Neuronal stem cell (in vitro differentiated cells): ENCODE measurements around the gene C1orf21.

Source experiments
- DNase-seq: peaks from one replicate; pipeline ENCODE4 v3.0.0-alpha.2; 2013; ENCODE audit warnings: low spot score
- H2AFZ ChIP-seq: one replicate; pipeline ENCODE4 v1.6.1; 2013; ENCODE audit warnings: mild to moderate bottlenecking, low read length, inconsistent platforms
- H2AK5ac ChIP-seq: 2 replicates; pipeline ENCODE4 v1.6.1; 2013; ENCODE audit warnings: low read depth, mild to moderate bottlenecking, inconsistent platforms, low read length, moderate library complexity, mixed read lengths
- H2BK120ac ChIP-seq: 2 replicates; pipeline ENCODE4 v1.6.1; 2013; ENCODE audit warnings: low read depth, mild to moderate bottlenecking, inconsistent platforms, low read length, moderate library complexity, mixed read lengths
- H2BK12ac ChIP-seq: one replicate; pipeline ENCODE4 v1.6.1; 2013; ENCODE audit warnings: low read length, inconsistent platforms
- H2BK15ac ChIP-seq: 2 replicates; pipeline ENCODE4 v1.6.1; 2013; ENCODE audit warnings: mild to moderate bottlenecking, low read length, inconsistent platforms, mixed read lengths
- H2BK5ac ChIP-seq: one replicate; pipeline ENCODE4 v1.6.1; 2013; ENCODE audit warnings: inconsistent platforms, mild to moderate bottlenecking, low read length, moderate library complexity
- H3K14ac ChIP-seq: one replicate; pipeline ENCODE4 v1.6.1; 2013; ENCODE audit warnings: low read length, inconsistent platforms
- H3K18ac ChIP-seq: 2 replicates; pipeline ENCODE4 v1.6.1; 2013; ENCODE audit warnings: low read length, inconsistent platforms
- H3K23ac ChIP-seq: 2 replicates; pipeline ENCODE4 v1.6.1; 2013; ENCODE audit warnings: low read depth, mild to moderate bottlenecking, mixed read lengths, low read length, inconsistent platforms; ENCODE audit not compliant: poor library complexity
- H3K27ac ChIP-seq: replicated peaks from 3 replicates; pipeline ENCODE4 v1.5.1; 2013; ENCODE audit warnings: low read length, inconsistent platforms
- H3K27me3 ChIP-seq, 3 experiments: 2 replicates each; pipeline ENCODE4 v1.6.1; 2013; ENCODE audit warnings: low read length in 3 of 3, mild to moderate bottlenecking in 2 of 3, inconsistent platforms in 1 of 3, low read depth in 1 of 3, mixed read lengths in 1 of 3, moderate library complexity in 1 of 3; ENCODE audit not compliant: control insufficient read depth in 3 of 3, insufficient read depth in 3 of 3
- H3K36me3 ChIP-seq, 2 donors: replicated peaks in 1 of 2; 2 replicates each; pipeline ENCODE4 v1.6.1; 2013; ENCODE audit warnings: low read length in 2 of 2; ENCODE audit not compliant: control insufficient read depth in 2 of 2, insufficient read depth in 2 of 2
- H3K4ac ChIP-seq: 2 replicates; pipeline ENCODE4 v1.6.1; 2013; ENCODE audit warnings: inconsistent platforms, mild to moderate bottlenecking, low read length, moderate library complexity
- H3K4me1 ChIP-seq, 2 donors: 1 replicate in 1 of 2; 2 replicates in 1 of 2; pipeline ENCODE4 v1.6.1; 2013; ENCODE audit warnings: low read length in 2 of 2, low read depth in 1 of 2; ENCODE audit not compliant: control insufficient read depth in 2 of 2, insufficient read depth in 1 of 2
- H3K4me2 ChIP-seq: one replicate; pipeline ENCODE4 v1.6.1; 2013; ENCODE audit warnings: mild to moderate bottlenecking, low read length, inconsistent platforms; ENCODE audit not compliant: insufficient read depth, poor library complexity, severe bottlenecking
- H3K4me3 ChIP-seq, 2 donors: 2 replicates each; pipeline ENCODE4 v1.5.1; 2013; ENCODE audit warnings: low read length in 2 of 2, mild to moderate bottlenecking in 2 of 2, inconsistent platforms in 1 of 2, moderate library complexity in 1 of 2
- H3K79me1 ChIP-seq: one replicate; pipeline ENCODE4 v1.6.1; 2013; ENCODE audit warnings: low read depth, mild to moderate bottlenecking, inconsistent platforms, low read length, moderate library complexity
- H3K9ac ChIP-seq: one replicate; pipeline ENCODE4 v1.6.1; 2013; ENCODE audit warnings: mild to moderate bottlenecking, low read depth, low read length, inconsistent platforms; ENCODE audit not compliant: poor library complexity
- H3K9me3 ChIP-seq, 2 donors: replicated peaks in 1 of 2; 2 replicates each; pipeline versions ENCODE3 to v1.6.1; 2013; ENCODE audit warnings: low read length in 2 of 2, mild to moderate bottlenecking in 2 of 2, inconsistent platforms in 1 of 2, low read depth in 1 of 2, mixed read lengths in 1 of 2, moderate library complexity in 1 of 2; ENCODE audit not compliant: control insufficient read depth in 2 of 2, insufficient read depth in 1 of 2
- H4K8ac ChIP-seq: one replicate; pipeline ENCODE4 v1.6.1; 2013; ENCODE audit warnings: low read depth, mild to moderate bottlenecking, inconsistent platforms, low read length, moderate library complexity
- H4K91ac ChIP-seq: one replicate; pipeline ENCODE4 v1.6.1; 2013; ENCODE audit warnings: low read length, low read depth, mild to moderate bottlenecking, inconsistent platforms; ENCODE audit not compliant: poor library complexity
- WGBS, 2 donors: extraction: QIAGEN DNeasy Blood & Tissue Kit; methylation state at CpG; one replicate each; pipeline ENCODE4 v1.1.7; 2013; ENCODE audit warnings: missing lambda C conversion rate in 2 of 2, mixed read lengths in 1 of 2; ENCODE audit not compliant: insufficient read length in 2 of 2, insufficient replicate concordance in 1 of 2; ENCODE audit errors: extremely low coverage in 2 of 2; 5-methylcytosine and 5-hydroxymethylcytosine counted together

C1orf21 gene

GRCh38 chr1:184366997-184367396 is 19.8 kb upstream of the C1orf21 start:
- Histone ChIP-seq H3K9ac (no peak overlapping the region), H3K27me3 (no peaks in the 10 kb centered on the region), H3K9me3 (no peaks in the 10 kb centered on the region), H2BK12ac (no peak overlapping the region), H3K27ac (no peak overlapping the region), H4K8ac (no peak overlapping the region), H3K4ac (no peak overlapping the region), H3K79me1 (no peaks in the 10 kb centered on the region), H2BK15ac (no peak overlapping the region), H3K36me3 (no peaks in the 10 kb centered on the region), H3K23ac (no peak overlapping the region), H3K14ac (no peak overlapping the region), H3K18ac (peak overlapping the region; percentile 13), H2BK5ac (no peak overlapping the region), H2AFZ (no peak overlapping the region), H3K4me3 (no peak overlapping the region), H2AK5ac (no peak overlapping the region), H3K4me1 (no peaks in the 10 kb centered on the region), H2BK120ac (no peak overlapping the region), H4K91ac (no peak overlapping the region), H3K4me2 (no peak overlapping the region)
- WGBS, 2 donors = no CpG with 5 or more reads among the region's 11 CpGs
- DNase-seq = no peak

- Histone ChIP-seq H3K27ac (no peak overlapping the region), H3K79me1 (no peaks in the 10 kb centered on the region), H4K8ac (no peak overlapping the region), H3K36me3 (no peaks in the 10 kb centered on the region), H3K9me3 (no peaks in the 10 kb centered on the region), H2BK120ac (no peak overlapping the region), H3K23ac (no peak overlapping the region), H3K18ac (no peak overlapping the region), H2AFZ (no peak overlapping the region), H3K4ac (no peak overlapping the region), H3K4me3 (no peak overlapping the region), H3K4me1 (no peaks in the 10 kb centered on the region), H2AK5ac (no peak overlapping the region), H2BK12ac (no peak overlapping the region), H3K27me3 (no peaks in the 10 kb centered on the region), H2BK15ac (no peak overlapping the region), H4K91ac (no peak overlapping the region), H3K9ac (no peak overlapping the region), H2BK5ac (no peak overlapping the region), H3K14ac (no peak overlapping the region), H3K4me2 (no peak overlapping the region)
- no CpG with 5 or more reads among the region's 1 CpG for WGBS, 2 donors
- no peak for DNase-seq
Measured at GRCh38 chr1:184367427-184368038, 19.3 kb upstream of the C1orf21 start.

DNA sequence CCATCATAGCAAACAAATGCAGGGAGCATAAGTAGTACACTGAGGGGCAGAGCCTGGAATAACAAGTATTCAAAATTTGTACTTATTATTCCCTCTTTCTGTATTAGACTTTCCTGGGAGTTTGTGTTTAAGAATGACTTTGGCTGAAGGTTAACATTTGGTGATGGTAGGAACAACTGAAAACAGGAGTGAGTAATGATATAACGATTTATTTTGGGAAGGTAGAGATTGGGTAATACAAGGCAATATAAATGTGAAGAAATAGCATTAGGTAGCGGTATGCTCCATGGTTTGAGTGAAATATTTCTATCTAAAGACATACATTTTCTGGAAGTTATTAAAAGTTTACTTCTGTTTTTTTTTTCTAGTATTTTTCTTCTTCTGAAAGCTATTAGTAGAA is 18.5 kb upstream of the C1orf21 start:
- Histone ChIP-seq H3K4ac (no peak overlapping the region), H2BK120ac (no peak overlapping the region), H3K27me3 (no peaks in the 10 kb centered on the region), H3K4me1 (no peaks in the 10 kb centered on the region), H3K27ac (no peak overlapping the region), H4K8ac (no peak overlapping the region), H2BK12ac (no peak overlapping the region), H2BK15ac (no peak overlapping the region), H3K14ac (no peak overlapping the region), H3K23ac (no peak overlapping the region), H3K18ac (no peak overlapping the region), H3K4me3 (no peak overlapping the region), H2AFZ (no peak overlapping the region), H3K9ac (no peak overlapping the region), H3K36me3 (no peaks in the 10 kb centered on the region), H3K4me2 (no peak overlapping the region), H2BK5ac (no peak overlapping the region), H3K9me3 (no peaks in the 10 kb centered on the region), H2AK5ac (no peak overlapping the region), H4K91ac (no peak overlapping the region), H3K79me1 (no peaks in the 10 kb centered on the region)
- 100% methylated on average over 1 of the region's 2 CpGs; no CpG with 5 or more reads in 1 of the 2 donors for WGBS, 2 donors
- no peak for DNase-seq

DNA sequence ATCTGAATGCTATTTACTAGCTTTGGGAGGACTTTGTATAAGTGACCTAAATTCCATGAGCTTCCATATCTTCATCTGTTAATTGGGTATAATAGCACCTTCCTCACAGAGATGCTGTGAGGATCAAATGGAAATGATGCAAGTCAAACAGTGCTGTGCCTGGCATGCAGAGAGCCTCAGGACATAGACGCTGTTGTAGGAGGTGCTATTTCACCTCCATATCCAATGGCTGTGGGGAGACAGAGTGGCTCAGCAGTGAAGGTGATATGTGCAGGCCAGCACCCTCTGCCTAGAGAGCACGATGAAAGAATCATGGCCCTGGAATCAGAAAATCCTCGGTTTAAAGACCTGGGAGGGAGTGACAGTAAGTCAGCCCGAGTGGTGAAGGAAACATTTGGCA is 16.0 kb upstream of the C1orf21 start:
- H4K91ac ChIP-seq = no peak overlapping the region
- H2BK5ac ChIP-seq = no peak overlapping the region
- no peak overlapping the region for H2BK12ac ChIP-seq
- WGBS, 2 donors = no CpG with 5 or more reads among the region's 4 CpGs
- H3K27ac ChIP-seq = no peak overlapping the region
- H2BK120ac ChIP-seq = no peak overlapping the region
- H3K27me3 ChIP-seq = no peaks in the 10 kb centered on the region
- no peak overlapping the region for H3K23ac ChIP-seq
- no peak overlapping the region for H2AK5ac ChIP-seq
- no peaks in the 10 kb centered on the region for H3K79me1 ChIP-seq
- H3K4me3 ChIP-seq = no peak overlapping the region
- H2AFZ ChIP-seq = no peak overlapping the region
- H3K4me2 ChIP-seq = no peak overlapping the region
- DNase-seq = no peak
- no peaks in the 10 kb centered on the region for H3K36me3 ChIP-seq
- no peaks in the 10 kb centered on the region for H3K9me3 ChIP-seq
- H2BK15ac ChIP-seq = no peak overlapping the region
- H4K8ac ChIP-seq = no peak overlapping the region
- no peak overlapping the region for H3K4ac ChIP-seq
- H3K4me1 ChIP-seq = no peaks in the 10 kb centered on the region
- no peak overlapping the region for H3K14ac ChIP-seq
- H3K18ac ChIP-seq = no peak overlapping the region
- no peak overlapping the region for H3K9ac ChIP-seq
